VCaP (cell line): ENCODE results near the gene PDE4D.
"Not testable (repeated sequence)": the region's sequence is repeated elsewhere in the genome, so short reads cannot be mapped to it uniquely, and the experiment has no call there.

Experiments
- H3K27ac ChIP-seq: fragments of 450-650 bp; 2 replicates; pipeline ENCODE4 v1.5.1; 2017
- CTCF ChIP-seq: fragments of 450-650 bp; conservative IDR thresholded peaks from 2 replicates; pipeline ENCODE4 v1.5.1; 2017; ENCODE audit warnings: mild to moderate bottlenecking, moderate library complexity

PDE4D gene

GRCh38 chr5:59312223-59312622 is 581.3 kb downstream of the PDE4D start:
- no peak for TF ChIP-seq CTCF
- no peak overlapping the region for H3K27ac ChIP-seq

- not testable (repeated sequence) for H3K27ac ChIP-seq
These were observed 584.8 kb downstream of the PDE4D start for GRCh38 chr5:59308685-59309084.

- peak overlapping the region; percentile 74 for H3K27ac ChIP-seq
These were observed 590.2 kb downstream of the PDE4D start for GRCh38 chr5:59303289-59303716.

- peak overlapping the region; percentile 74 for H3K27ac ChIP-seq
These were observed 591.0 kb downstream of the PDE4D start for GRCh38 chr5:59302509-59302908.

- H3K27ac ChIP-seq, result peak overlapping the region; percentile 74; the same call in 1 of the 2 replicates
- TF ChIP-seq CTCF, result no peak
These were observed 591.8 kb downstream of the PDE4D start for GRCh38 chr5:59301727-59302126.

GRCh38 chr5:59300930-59301329 is 592.6 kb downstream of the PDE4D start:
- peak overlapping the region; percentile 74; the same call in 1 of the 2 replicates for H3K27ac ChIP-seq
- TF ChIP-seq CTCF, result no peak

GRCh38 chr5:59299006-59299405 is 594.5 kb downstream of the PDE4D start:
- H3K27ac ChIP-seq, result peak overlapping the region; percentile 80; the same call in 1 of the 2 replicates
- no peak for TF ChIP-seq CTCF

GRCh38 chr5:59296317-59297264 is 596.9 kb downstream of the PDE4D start:
- H3K27ac ChIP-seq, result peak overlapping the region; percentile 80

More at GRCh38 chr5:59296317-59297264, 596.9 kb downstream of the PDE4D start:
- no peak for TF ChIP-seq CTCF
